ENCODE measurements around the gene PRDM16. TPM values are rescaled to one million over a fixed set of nuclear protein-coding genes. Genes with fewer than 3 reads are reported as not detected.

PRDM16 gene
- total RNA-seq, 1 experiment from 2014 or later = not detected

DNA sequence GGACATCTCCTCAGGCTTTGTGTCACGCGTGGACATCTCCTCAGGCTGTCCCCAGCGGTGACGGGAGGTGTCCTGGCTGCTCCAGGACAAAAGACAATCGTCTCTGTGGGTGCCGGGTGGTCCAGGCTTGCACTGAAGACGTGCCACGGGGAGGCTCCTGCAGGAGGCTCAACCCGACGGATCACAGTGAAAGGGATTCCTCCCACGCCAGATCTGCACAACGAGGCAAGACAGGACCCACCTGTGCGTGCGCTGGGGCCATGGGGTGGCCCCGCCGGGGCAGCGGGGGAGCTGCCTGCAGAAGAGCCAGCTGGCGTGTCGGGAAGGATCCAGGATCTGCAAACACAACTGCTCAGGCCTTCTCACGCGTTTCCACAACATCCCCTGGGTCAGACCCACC is 366.7 kb downstream of the PRDM16 start:
- H3K27ac Mint-ChIP-seq (ENCODE audit: low read depth, unreplicated experiment) = no peak overlapping the region
- BruUV-seq (replicated peaks) = no TSS peak
- CTCF ChIA-PET = no interaction called here
- TF ChIP-seq, protein P1, sequence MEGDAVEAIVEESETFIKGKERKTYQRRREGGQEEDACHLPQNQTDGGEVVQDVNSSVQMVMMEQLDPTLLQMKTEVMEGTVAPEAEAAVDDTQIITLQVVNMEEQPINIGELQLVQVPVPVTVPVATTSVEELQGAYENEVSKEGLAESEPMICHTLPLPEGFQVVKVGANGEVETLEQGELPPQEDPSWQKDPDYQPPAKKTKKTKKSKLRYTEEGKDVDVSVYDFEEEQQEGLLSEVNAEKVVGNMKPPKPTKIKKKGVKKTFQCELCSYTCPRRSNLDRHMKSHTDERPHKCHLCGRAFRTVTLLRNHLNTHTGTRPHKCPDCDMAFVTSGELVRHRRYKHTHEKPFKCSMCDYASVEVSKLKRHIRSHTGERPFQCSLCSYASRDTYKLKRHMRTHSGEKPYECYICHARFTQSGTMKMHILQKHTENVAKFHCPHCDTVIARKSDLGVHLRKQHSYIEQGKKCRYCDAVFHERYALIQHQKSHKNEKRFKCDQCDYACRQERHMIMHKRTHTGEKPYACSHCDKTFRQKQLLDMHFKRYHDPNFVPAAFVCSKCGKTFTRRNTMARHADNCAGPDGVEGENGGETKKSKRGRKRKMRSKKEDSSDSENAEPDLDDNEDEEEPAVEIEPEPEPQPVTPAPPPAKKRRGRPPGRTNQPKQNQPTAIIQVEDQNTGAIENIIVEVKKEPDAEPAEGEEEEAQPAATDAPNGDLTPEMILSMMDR (IDR thresholded peaks at IDR 0.05; ENCODE audit: unreplicated experiment) = no peak
- no peak for DNase-seq (ENCODE audit: unreplicated experiment)
- intact Hi-C loops (cut with micrococcal nuclease) = no loop called here
- no peaks in the 10 kb centered on the region for H3K36me3 Mint-ChIP-seq (ENCODE audit: insufficient read depth, unreplicated experiment)
- POLR2A ChIA-PET = no interaction called here
- peaks cover 38% of the 10 kb centered on the region for H3K27me3 Mint-ChIP-seq (ENCODE audit: insufficient read depth, unreplicated experiment)
- no peaks in the 10 kb centered on the region for H3K4me1 Mint-ChIP-seq (ENCODE audit: insufficient read depth, unreplicated experiment)
- no peaks in the 10 kb centered on the region for H3K9me3 Mint-ChIP-seq (ENCODE audit: unreplicated experiment)
- H3K4me3 Mint-ChIP-seq (ENCODE audit: unreplicated experiment) = no peak overlapping the region

DNA sequence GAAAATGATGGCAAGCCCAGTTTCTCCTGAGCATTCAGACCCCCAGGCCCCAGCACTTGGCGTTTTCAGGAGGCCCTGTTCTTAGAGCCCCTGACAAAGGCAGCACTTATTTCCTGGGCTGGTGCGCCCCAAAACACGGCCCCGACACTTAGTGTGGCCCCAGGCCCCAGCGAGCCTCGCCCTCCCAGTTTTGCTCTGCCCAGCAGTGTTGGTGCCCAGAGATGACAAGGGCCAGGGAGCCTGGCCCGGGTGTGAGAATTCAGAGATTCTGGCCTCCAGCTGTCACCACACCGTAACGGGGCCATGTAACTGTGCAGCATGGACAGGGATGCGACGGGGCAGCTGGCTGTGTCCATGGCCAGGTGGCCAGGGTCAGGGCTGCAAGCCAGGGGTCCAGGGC is 367.4 kb downstream of the PRDM16 start:
- no peaks in the 10 kb centered on the region for H3K4me1 Mint-ChIP-seq (ENCODE audit: insufficient read depth, unreplicated experiment)
- intact Hi-C loops (cut with micrococcal nuclease) = no loop called here
- POLR2A ChIA-PET = no interaction called here
- CTCF ChIA-PET = no interaction called here
- H3K9me3 Mint-ChIP-seq (ENCODE audit: unreplicated experiment) = no peaks in the 10 kb centered on the region
- no peak overlapping the region for H3K4me3 Mint-ChIP-seq (ENCODE audit: unreplicated experiment)
- H3K36me3 Mint-ChIP-seq (ENCODE audit: insufficient read depth, unreplicated experiment) = no peaks in the 10 kb centered on the region
- peaks cover 46% of the 10 kb centered on the region for H3K27me3 Mint-ChIP-seq (ENCODE audit: insufficient read depth, unreplicated experiment)
- BruUV-seq (replicated peaks) = no TSS peak
- DNase-seq (ENCODE audit: unreplicated experiment) = no peak
- TF ChIP-seq, protein P1 (IDR thresholded peaks at IDR 0.05; ENCODE audit: unreplicated experiment) = no peak
- H3K27ac Mint-ChIP-seq (ENCODE audit: low read depth, unreplicated experiment) = no peak overlapping the region

DNA sequence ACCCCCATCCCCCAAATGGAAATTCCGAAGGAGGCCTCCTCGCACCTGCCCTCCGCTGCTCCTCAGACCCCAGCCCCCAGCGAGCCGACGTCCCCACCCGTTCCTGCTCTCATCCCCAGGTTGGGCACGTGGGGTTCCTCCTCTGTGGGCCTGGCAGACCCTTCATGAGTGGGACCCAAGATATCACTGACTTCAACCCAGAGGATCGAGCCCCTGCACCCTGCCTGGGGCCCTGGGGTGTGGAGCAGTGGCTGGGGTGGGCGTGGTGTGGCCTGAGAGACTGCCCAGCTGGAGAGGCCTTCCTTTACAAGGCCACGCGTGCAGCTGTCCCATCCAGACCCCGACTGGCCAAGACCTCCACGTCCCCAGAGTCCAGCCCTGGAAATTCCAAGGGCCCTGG is 367.9 kb downstream of the PRDM16 start:
- DNase-seq (ENCODE audit: unreplicated experiment) = no peak
- Mint-ChIP-seq H3K36me3 (ENCODE audit: insufficient read depth, unreplicated experiment) (no peaks in the 10 kb centered on the region), H3K4me3 (ENCODE audit: unreplicated experiment) (no peak overlapping the region), H3K4me1 (ENCODE audit: insufficient read depth, unreplicated experiment) (no peaks in the 10 kb centered on the region), H3K27me3 (ENCODE audit: insufficient read depth, unreplicated experiment) (peaks cover 49% of the 10 kb centered on the region), H3K27ac (ENCODE audit: low read depth, unreplicated experiment) (no peak overlapping the region), H3K9me3 (ENCODE audit: unreplicated experiment) (no peaks in the 10 kb centered on the region)
- no TSS peak for BruUV-seq (replicated peaks)
- ChIA-PET POLR2A (no interaction called here), CTCF (interaction anchor here (1.1 kb wide), 1 partner anchor 16 kb away, joined by 10 read pairs; no protein-coding TSS in a partner anchor)
- intact Hi-C loops (cut with micrococcal nuclease) = no loop called here
- TF ChIP-seq, protein P1 (IDR thresholded peaks at IDR 0.05; ENCODE audit: unreplicated experiment) = no peak

DNA sequence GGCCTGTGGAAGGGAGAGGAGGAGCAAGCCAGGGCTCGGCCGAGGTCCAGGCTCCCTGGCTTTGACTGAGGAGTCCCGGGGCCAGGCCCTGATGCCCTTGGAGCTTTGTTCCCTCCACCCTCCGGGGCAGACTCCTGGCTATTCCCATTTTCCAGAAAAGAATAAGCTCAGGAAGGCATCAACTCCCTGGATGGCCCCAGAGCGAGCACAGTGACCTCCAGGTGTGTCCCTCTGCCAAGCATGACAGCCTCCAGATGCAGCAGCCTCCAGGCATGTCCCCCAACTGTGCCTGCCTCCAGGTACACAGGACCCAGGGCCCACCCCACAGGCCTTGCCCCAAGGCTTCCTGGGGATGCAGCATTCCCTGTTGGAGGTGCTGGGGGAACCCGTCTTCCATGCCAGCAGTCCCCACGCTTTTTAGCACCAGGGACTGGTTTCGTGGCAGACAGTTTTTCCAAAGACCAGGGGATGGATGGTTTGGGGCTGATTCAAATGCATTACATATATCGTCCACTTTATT is 369.7 kb downstream of the PRDM16 start:
- H3K27me3 Mint-ChIP-seq (ENCODE audit: insufficient read depth, unreplicated experiment) = peaks cover 49% of the 10 kb centered on the region
- no peak for DNase-seq (ENCODE audit: unreplicated experiment)
- no peak overlapping the region for H3K4me3 Mint-ChIP-seq (ENCODE audit: unreplicated experiment)
- H3K36me3 Mint-ChIP-seq (ENCODE audit: insufficient read depth, unreplicated experiment) = no peaks in the 10 kb centered on the region
- CTCF ChIA-PET = no interaction called here
- POLR2A ChIA-PET = no interaction called here
- TF ChIP-seq, protein P1 (IDR thresholded peaks at IDR 0.05; ENCODE audit: unreplicated experiment) = no peak
- intact Hi-C loops (cut with micrococcal nuclease) = no loop called here
- H3K9me3 Mint-ChIP-seq (ENCODE audit: unreplicated experiment) = no peaks in the 10 kb centered on the region
- no peak overlapping the region for H3K27ac Mint-ChIP-seq (ENCODE audit: low read depth, unreplicated experiment)
- no TSS peak for BruUV-seq (replicated peaks)
- H3K4me1 Mint-ChIP-seq (ENCODE audit: insufficient read depth, unreplicated experiment) = no peaks in the 10 kb centered on the region

All from MCF 10A (cell line).